Transverse colon (tissue), 4 donors: ENCODE measurements around the gene GALNT2. TPM values are rescaled to one million over a fixed set of nuclear protein-coding genes. Genes with fewer than 3 reads are reported as not detected.

Experiments
- DNase-seq: peaks from one replicate; pipeline ENCODE4 v3.0.0-alpha.2; 2019
- H3K27ac ChIP-seq, 4 donors: fragments of 200-600 bp; sonication (generic); 2 replicates each; pipeline ENCODE4 v1.5.1; 2016 to 2018; ENCODE audit warnings: inconsistent platforms in 4 of 4
- H3K27me3 ChIP-seq: fragments of 200-600 bp; sonication (generic); 2 replicates; pipeline ENCODE4 v1.5.1; 2017; ENCODE audit warnings: inconsistent platforms
- H3K36me3 ChIP-seq, 4 donors: fragments of 200-600 bp; sonication (generic); 2 replicates each; pipeline ENCODE4 v1.5.1; 2017 to 2019; ENCODE audit warnings: inconsistent platforms in 4 of 4
- H3K4me1 ChIP-seq, 4 donors: fragments of 200-600 bp; sonication (generic); 2 replicates each; pipeline ENCODE4 v1.5.1; 2017 to 2020; ENCODE audit warnings: inconsistent platforms in 4 of 4
- H3K4me3 ChIP-seq, 4 donors: fragments of 200-600 bp; sonication (generic); 1 replicate in 1 of 4; 2 replicates in 3 of 4; pipeline versions ENCODE4 v1.5.1 to v1.6.1; 2017 to 2019; ENCODE audit warnings: inconsistent platforms in 4 of 4
- H3K9me3 ChIP-seq, 2 donors: fragments of 200-600 bp; sonication (generic); 2 replicates each; pipeline ENCODE4 v1.5.1; 2017 to 2019; ENCODE audit warnings: inconsistent platforms in 2 of 2
- EP300 ChIP-seq: sonication (generic); formaldehyde crosslinking; IDR thresholded peaks from one replicate; pipeline ENCODE4 v1.6.1; 2017; ENCODE audit warnings: antibody characterized with exemption, low read depth
- POLR2A ChIP-seq: fragments of 450-650 bp; IDR thresholded peaks from one replicate; pipeline ENCODE4 v1.6.1; 2016; ENCODE audit warnings: antibody characterized with exemption, mild to moderate bottlenecking, moderate library complexity
- POLR2AphosphoS5 ChIP-seq, 3 donors: sonication (generic); formaldehyde crosslinking; IDR thresholded peaks; one replicate each; pipeline ENCODE4 v1.6.1; 2016; ENCODE audit warnings: antibody characterized with exemption in 3 of 3
- WGBS, 2 donors: methylation state at CpG; one replicate each; pipeline ENCODE4 v1.1.5; 2018; ENCODE audit warnings: low coverage in 1 of 2; 5-methylcytosine and 5-hydroxymethylcytosine counted together
- in situ Hi-C, 4 donors: fragments of 200-750 bp; cut with MboI; loops; one replicate each; pipeline versions ENCODE4 v1.15.0 to v1.15.1; 2017; ENCODE audit warnings: low sequenced_read_pairs in 3 of 4, low pct_ligation_motif_present in 1 of 4, low pct_unique_long_range_greater_than_20kb in 1 of 4
- intact Hi-C: fragments of 100-400 bp; cut with DNase I; formaldehyde crosslinking; loops from one replicate; pipeline ENCODE4 v1.15.1; 2023; ENCODE audit warnings: low total_unique reads
- total RNA-seq, 4 donors: library from RNA; depleted of rRNA; stranded (reverse); fragments of >200 nt; gene quantifications; one replicate each; pipeline ENCODE4 v1.1.0, GENCODE V29; 2016
- TF ChIP-seq, protein P1 (sequence below), 5 experiments: fragments of 200-600 bp in 3 of 5; fragments of 450-650 bp in 2 of 5; sonication (generic) in 3 of 5; IDR thresholded peaks; 1 replicate in 2 of 5; 2 replicates in 3 of 5; pipeline ENCODE4 v1.5.1; 2016 to 2017; ENCODE audit warnings: antibody characterized with exemption in 5 of 5, inconsistent platforms in 3 of 5, mild to moderate bottlenecking in 2 of 5, moderate library complexity in 1 of 5

GALNT2 gene
- total RNA-seq, 4 donors from 2014 or later = 16.5 to 48.8 (median 36.8) TPM

DNA sequence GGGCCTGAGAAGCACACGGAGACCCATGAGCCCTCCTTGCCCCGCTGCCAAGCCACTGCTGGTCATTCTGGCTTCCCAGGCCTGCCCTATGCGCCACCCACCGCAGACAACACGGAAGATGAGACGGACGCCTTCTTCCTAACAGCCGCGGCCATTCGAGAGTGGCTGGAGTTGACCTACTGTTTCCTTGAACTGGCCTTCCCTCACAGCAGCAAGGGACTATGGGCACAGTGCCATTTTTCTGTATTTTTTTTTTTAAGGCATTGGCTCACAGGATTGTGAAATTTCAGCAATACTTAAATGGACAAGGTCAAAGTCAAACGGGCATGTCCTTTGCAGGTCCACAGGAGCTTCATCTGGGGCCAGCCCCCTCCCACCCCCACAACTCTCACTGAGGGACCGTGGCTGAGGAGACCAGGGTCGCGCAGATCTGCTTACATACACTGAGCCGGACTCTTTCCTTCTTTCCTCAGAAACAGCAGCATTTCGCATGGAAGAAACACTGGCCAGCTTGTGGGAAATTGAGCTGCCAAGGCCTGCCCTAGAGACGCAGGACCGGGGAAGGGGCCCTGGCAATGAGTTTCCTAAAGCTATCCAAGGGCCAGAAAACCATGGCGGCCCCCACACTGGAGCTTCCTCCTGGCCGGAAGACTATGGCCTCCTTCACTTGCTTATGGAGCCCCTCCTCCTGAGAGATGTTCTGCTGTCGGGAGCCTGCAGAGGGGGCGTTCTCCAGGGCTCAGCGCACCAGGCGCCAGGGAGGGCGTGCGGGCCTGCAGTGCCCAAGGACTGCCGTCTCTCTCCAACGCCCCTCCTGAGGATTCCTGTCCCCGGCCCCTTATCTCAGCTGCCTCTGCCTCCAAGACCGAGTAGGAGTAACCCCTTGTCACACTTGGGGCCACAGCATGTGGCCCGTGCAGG lies 260.2 kb downstream of the GALNT2 start:
- TF ChIP-seq, protein P1, sequence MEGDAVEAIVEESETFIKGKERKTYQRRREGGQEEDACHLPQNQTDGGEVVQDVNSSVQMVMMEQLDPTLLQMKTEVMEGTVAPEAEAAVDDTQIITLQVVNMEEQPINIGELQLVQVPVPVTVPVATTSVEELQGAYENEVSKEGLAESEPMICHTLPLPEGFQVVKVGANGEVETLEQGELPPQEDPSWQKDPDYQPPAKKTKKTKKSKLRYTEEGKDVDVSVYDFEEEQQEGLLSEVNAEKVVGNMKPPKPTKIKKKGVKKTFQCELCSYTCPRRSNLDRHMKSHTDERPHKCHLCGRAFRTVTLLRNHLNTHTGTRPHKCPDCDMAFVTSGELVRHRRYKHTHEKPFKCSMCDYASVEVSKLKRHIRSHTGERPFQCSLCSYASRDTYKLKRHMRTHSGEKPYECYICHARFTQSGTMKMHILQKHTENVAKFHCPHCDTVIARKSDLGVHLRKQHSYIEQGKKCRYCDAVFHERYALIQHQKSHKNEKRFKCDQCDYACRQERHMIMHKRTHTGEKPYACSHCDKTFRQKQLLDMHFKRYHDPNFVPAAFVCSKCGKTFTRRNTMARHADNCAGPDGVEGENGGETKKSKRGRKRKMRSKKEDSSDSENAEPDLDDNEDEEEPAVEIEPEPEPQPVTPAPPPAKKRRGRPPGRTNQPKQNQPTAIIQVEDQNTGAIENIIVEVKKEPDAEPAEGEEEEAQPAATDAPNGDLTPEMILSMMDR (IDR thresholded peaks at IDR 0.05) = no peak
- TF ChIP-seq EP300 = no peak
- no peak for TF ChIP-seq POLR2A
- no peak for TF ChIP-seq POLR2AphosphoS5 (IDR thresholded peaks at IDR 0.05)
- WGBS, 2 donors = 89% methylated on average over 31 of the region's 31 CpGs; no CpG with 5 or more reads in 1 of the 2 donors
- Histone ChIP-seq H3K4me1 (no peaks in the 10 kb centered on the region), H3K36me3 (no peaks in the 10 kb centered on the region), H3K9me3 (no peaks in the 10 kb centered on the region), H3K27ac (no peak overlapping the region), H3K27me3 (no peaks in the 10 kb centered on the region), H3K4me3 (no peak overlapping the region)
- no peak for DNase-seq
- intact Hi-C loops = no loop called here
- in situ Hi-C loops = no loop called here

DNA sequence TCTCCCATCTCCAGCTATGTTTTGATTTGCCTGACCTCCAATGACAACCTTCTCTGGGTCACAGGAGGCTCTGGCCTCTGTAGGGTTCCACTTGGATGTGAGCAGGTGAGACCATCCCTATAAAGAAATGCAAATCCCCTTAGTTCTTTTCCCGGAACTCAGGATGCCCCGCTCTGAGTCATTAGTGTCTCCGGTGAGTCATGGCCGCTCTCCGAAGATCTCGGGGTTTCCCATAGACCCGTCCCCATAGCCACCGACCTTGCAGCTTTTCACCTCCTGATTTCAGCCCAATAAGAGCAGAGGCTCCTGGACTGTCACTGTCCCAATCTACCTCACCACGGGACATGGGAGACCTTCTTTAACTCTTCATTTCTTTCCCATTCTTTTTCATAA lies 260.9 kb downstream of the GALNT2 start:
- Histone ChIP-seq H3K4me1 (no peaks in the 10 kb centered on the region), H3K4me3 (no peak overlapping the region), H3K27ac (no peak overlapping the region), H3K9me3 (no peaks in the 10 kb centered on the region), H3K36me3 (no peaks in the 10 kb centered on the region), H3K27me3 (no peaks in the 10 kb centered on the region)
- DNase-seq = no peak
- TF ChIP-seq, protein P1 (IDR thresholded peaks at IDR 0.05) = no peak
- in situ Hi-C loops = no loop called here
- 77 to 86% methylated on average over 1 to 9 of the region's 9 CpGs for WGBS, 2 donors
- intact Hi-C loops = no loop called here

GRCh38 chr1:230328342-230329015 lies 261.4 kb downstream of the GALNT2 start:
- in situ Hi-C loops (no loop called here), intact Hi-C loops (no loop called here)
- no peaks in the 10 kb centered on the region for H3K36me3 ChIP-seq
- TF ChIP-seq, protein P1 (IDR thresholded peaks at IDR 0.05) = no peak
- TF ChIP-seq EP300 (no peak), POLR2A (no peak), POLR2AphosphoS5 (IDR thresholded peaks at IDR 0.05) (no peak)
- H3K27ac ChIP-seq = no peak overlapping the region
- H3K4me1 ChIP-seq = no peaks in the 10 kb centered on the region
- DNase-seq = no peak
- no peaks in the 10 kb centered on the region for H3K9me3 ChIP-seq
- WGBS, 2 donors = 81 to 91% methylated on average over 6 to 7 of the region's 7 CpGs
- no peak overlapping the region for H3K4me3 ChIP-seq
- H3K27me3 ChIP-seq = no peaks in the 10 kb centered on the region

DNA sequence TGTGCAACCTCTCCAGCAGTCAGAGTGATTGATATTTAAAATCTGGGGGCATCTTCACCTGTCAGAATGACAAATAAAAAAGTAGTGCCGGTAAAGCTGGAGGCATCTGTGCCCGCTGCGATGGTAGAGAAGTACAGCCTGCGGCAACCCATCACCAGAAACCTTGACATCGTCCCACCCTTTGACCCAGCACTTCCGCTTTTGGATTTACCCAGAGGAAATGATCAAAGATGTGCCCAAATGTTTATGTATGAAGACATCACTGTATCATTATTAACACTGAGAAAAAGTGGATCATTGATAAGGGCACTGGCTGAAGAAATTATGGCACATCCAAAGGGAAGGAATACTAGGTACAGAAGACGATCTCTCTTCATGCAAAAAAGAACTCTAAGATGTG lies 263.1 kb downstream of the GALNT2 start:
- Histone ChIP-seq H3K36me3 (no peaks in the 10 kb centered on the region), H3K27me3 (no peaks in the 10 kb centered on the region), H3K27ac (no peak overlapping the region), H3K9me3 (no peaks in the 10 kb centered on the region), H3K4me3 (no peak overlapping the region), H3K4me1 (no peaks in the 10 kb centered on the region)
- in situ Hi-C loops (no loop called here), intact Hi-C loops (no loop called here)
- TF ChIP-seq, protein P1 (IDR thresholded peaks at IDR 0.05) = no peak
- TF ChIP-seq POLR2AphosphoS5 (IDR thresholded peaks at IDR 0.05) (no peak), POLR2A (no peak), EP300 (no peak)
- DNase-seq = no peak
- WGBS, 2 donors = 84 to 89% methylated on average over 4 to 7 of the region's 7 CpGs
